IMR-90 (cell line): ENCODE data around the gene GOLGA6A. TPM values are rescaled to one million over a fixed set of nuclear protein-coding genes. Genes with fewer than 3 reads are reported as not detected.
"Not testable (repeated sequence)": the region's sequence is repeated elsewhere in the genome, so short reads cannot be mapped to it uniquely, and the experiment has no call there.

Experiments used
- ATAC-seq: fragments of 200-7000 bp; cut with Tn5 transposase; 2 replicates; pipeline ENCODE4 v1.9.1; 2020; ENCODE audit warnings: low read depth, mild to moderate bottlenecking, moderate library complexity
- BruUV-seq: library from RNA; stranded (reverse); fragments of 400-500 nt; replicated peaks from 2 replicates; lab custom pipeline; 2021; lab: Mats Ljungman, UMichigan
- CTCF ChIA-PET: fragments of 300-600 bp; formaldehyde crosslinking; extraction: SDS; loops from one replicate; lab custom pipeline; 2021; ENCODE audit warnings: antibody characterized with exemption; lab: Yijun Ruan, JAX
- POLR2A ChIA-PET: fragments of 300-600 bp; sonication (Branson Sonifier 250); formaldehyde crosslinking; loops from one replicate; lab custom pipeline; 2022; ENCODE audit warnings: antibody characterized with exemption; ENCODE audit not compliant: unreplicated experiment; lab: Charles Lee
- DNase-seq: peaks from one replicate; pipeline ENCODE4 v3.0.0; 2013
- H2AFZ ChIP-seq: replicated peaks from 2 replicates; pipeline ENCODE3; 2013; ENCODE audit warnings: low read length, mild to moderate bottlenecking; ENCODE audit not compliant: poor library complexity
- H2AK5ac ChIP-seq: 2 replicates; pipeline ENCODE4 v1.6.1; 2013; ENCODE audit warnings: low read depth, low read length, inconsistent platforms
- H2AK9ac ChIP-seq: replicated peaks from 2 replicates; pipeline ENCODE3; 2013; ENCODE audit warnings: mild to moderate bottlenecking, low read depth, low read length, moderate library complexity; ENCODE audit not compliant: poor library complexity
- H2BK120ac ChIP-seq: 2 replicates; pipeline ENCODE4 v1.6.1; 2013; ENCODE audit warnings: low read depth, low read length, inconsistent platforms
- H2BK15ac ChIP-seq: 3 replicates; pipeline ENCODE4 v1.6.1; 2013; ENCODE audit warnings: low read depth, low read length, inconsistent platforms
- H2BK20ac ChIP-seq: 2 replicates; pipeline ENCODE4 v1.6.1; 2013; ENCODE audit warnings: low read depth, mild to moderate bottlenecking, inconsistent platforms, low read length, moderate library complexity
- H2BK5ac ChIP-seq: 2 replicates; pipeline ENCODE4 v1.6.1; 2013; ENCODE audit warnings: mild to moderate bottlenecking, low read depth, low read length, inconsistent platforms; ENCODE audit not compliant: poor library complexity, severe bottlenecking
- H3K14ac ChIP-seq: replicated peaks from 2 replicates; pipeline ENCODE4 v1.6.1; 2013; ENCODE audit warnings: low read depth, low read length, inconsistent platforms
- H3K18ac ChIP-seq: 2 replicates; pipeline ENCODE4 v1.6.1; 2013; ENCODE audit warnings: low read depth, low read length, control low read depth
- H3K23ac ChIP-seq: 2 replicates; pipeline ENCODE4 v1.6.1; 2013; ENCODE audit warnings: low read depth, low read length, inconsistent platforms
- H3K27ac ChIP-seq: 2 replicates; pipeline ENCODE4 v1.5.1; 2013; ENCODE audit warnings: mild to moderate bottlenecking, control low read depth, low read length; ENCODE audit not compliant: insufficient read depth
- H3K27me3 ChIP-seq: 2 replicates; pipeline ENCODE4 v1.6.1; 2013; ENCODE audit warnings: low read length; ENCODE audit not compliant: control insufficient read depth, insufficient read depth
- H3K36me3 ChIP-seq: 2 replicates; pipeline ENCODE4 v1.6.1; 2013; ENCODE audit warnings: low read length, mixed read lengths; ENCODE audit not compliant: control insufficient read depth, insufficient read depth
- H3K4ac ChIP-seq: 2 replicates; pipeline ENCODE4 v1.6.1; 2013; ENCODE audit warnings: low read depth, low read length, inconsistent platforms
- H3K4me1 ChIP-seq: 2 replicates; pipeline ENCODE4 v1.6.1; 2013; ENCODE audit warnings: low read length, mixed read lengths; ENCODE audit not compliant: control insufficient read depth, insufficient read depth
- H3K4me2 ChIP-seq: 2 replicates; pipeline ENCODE4 v1.6.1; 2013; ENCODE audit warnings: low read depth, mild to moderate bottlenecking, control low read depth, low read length, moderate library complexity
- H3K4me3 ChIP-seq: 2 replicates; pipeline ENCODE4 v1.5.1; 2013; ENCODE audit warnings: low read depth, mild to moderate bottlenecking, control low read depth, low read length, moderate library complexity; ENCODE audit not compliant: insufficient read depth
- H3K56ac ChIP-seq: 2 replicates; pipeline ENCODE4 v1.6.1; 2013; ENCODE audit warnings: low read length, inconsistent platforms; ENCODE audit not compliant: insufficient read depth; ENCODE audit errors: extremely low read depth
- H3K79me1 ChIP-seq, 2 experiments: 2 replicates each; pipeline ENCODE4 v1.6.1; 2013; ENCODE audit warnings: low read length in 2 of 2, inconsistent platforms in 1 of 2, low read depth in 1 of 2
- H3K9ac ChIP-seq: 2 replicates; pipeline ENCODE4 v1.6.1; 2013; ENCODE audit warnings: low read depth, low read length, control low read depth
- H3K9me1 ChIP-seq: 2 replicates; pipeline ENCODE4 v1.6.1; 2013; ENCODE audit warnings: low read length, inconsistent platforms; ENCODE audit not compliant: insufficient read depth
- H3K9me3 ChIP-seq: 2 replicates; pipeline ENCODE4 v1.6.1; 2013; ENCODE audit warnings: low read length; ENCODE audit not compliant: control insufficient read depth, insufficient read depth
- H4K20me1 ChIP-seq: 2 replicates; pipeline ENCODE4 v1.6.1; 2013; ENCODE audit warnings: low read length, inconsistent platforms; ENCODE audit not compliant: insufficient read depth
- H4K5ac ChIP-seq: 2 replicates; pipeline ENCODE4 v1.6.1; 2013; ENCODE audit warnings: mild to moderate bottlenecking, low read depth, low read length, control low read depth
- H4K8ac ChIP-seq, 2 experiments: 2 replicates each; pipeline ENCODE4 v1.6.1; 2013; ENCODE audit warnings: low read depth in 2 of 2, low read length in 2 of 2, control low read depth in 1 of 2, inconsistent platforms in 1 of 2
- H4K91ac ChIP-seq: 2 replicates; pipeline ENCODE4 v1.6.1; 2013; ENCODE audit warnings: low read depth, low read length, inconsistent platforms; ENCODE audit not compliant: insufficient read depth
- WGBS, 2 experiments: methylation state at CpG; one replicate each; pipeline versions ENCODE4 v1.1.5 to v1.1.7; 2013; ENCODE audit warnings: missing lambda C conversion rate in 2 of 2; ENCODE audit not compliant: insufficient read length in 1 of 2; ENCODE audit errors: extremely low coverage in 2 of 2; 5-methylcytosine and 5-hydroxymethylcytosine counted together
- dilution Hi-C: fragments of 300-500 bp; cut with HindIII; formaldehyde crosslinking; loops from one replicate; pipeline ENCODE4 v1.14.3; 2018; ENCODE audit warnings: low sequenced_read_pairs; ENCODE audit not compliant: unreplicated experiment
- in situ Hi-C: fragments of 300-500 bp; cut with MboI; formaldehyde crosslinking; loops from 3 replicates; pipeline ENCODE4 v1.14.3; 2019; ENCODE audit warnings: low sequenced_read_pairs, inconsistent platforms, mixed read lengths
- intact Hi-C: fragments of 100-400 bp; cut with micrococcal nuclease; formaldehyde crosslinking; loops from 2 replicates; pipeline ENCODE4 v1.10.0; 2022
- polyA plus RNA-seq, 3 experiments: library from polyadenylated mRNA; depleted of rRNA; stranded (reverse); fragments of >200 nt; gene quantifications; 2 replicates each; pipeline ENCODE4 v1.2.3, GENCODE V29; 2012; ENCODE audit warnings: low replicate concordance in 1 of 3
- total RNA-seq: library from RNA; depleted of rRNA; stranded (reverse); fragments of >200 nt; gene quantifications from 2 replicates; pipeline ENCODE4 v1.2.3, GENCODE V29; 2012

GOLGA6A gene
- total and polyA plus RNA-seq, 2 of the 4 experiments (the other 2 are of a cell fraction), result not detected

- H4K5ac ChIP-seq, DNase-seq, H4K91ac ChIP-seq, H2BK20ac ChIP-seq, H3K79me1 ChIP-seq, H4K8ac ChIP-seq, H3K14ac ChIP-seq, POLR2A ChIA-PET, H3K4me2 ChIP-seq, intact Hi-C loops, H3K23ac ChIP-seq, H3K9me1 ChIP-seq, H3K18ac ChIP-seq, H3K4ac ChIP-seq, H2BK120ac ChIP-seq, H3K4me1 ChIP-seq, H2AFZ ChIP-seq, H3K36me3 ChIP-seq, BruUV-seq, H2AK9ac ChIP-seq, dilution Hi-C loops, H3K56ac ChIP-seq, H2BK15ac ChIP-seq, H3K27ac ChIP-seq, H2AK5ac ChIP-seq, ATAC-seq, CTCF ChIA-PET, H2BK5ac ChIP-seq, H4K20me1 ChIP-seq, H3K9ac ChIP-seq, H3K4me3 ChIP-seq, H3K9me3 ChIP-seq: not testable (repeated sequence)
- in situ Hi-C loops, result loop anchor here (25.0 kb wide), 1 partner anchor 1471 kb away; no protein-coding TSS in a partner anchor
- WGBS, 2 experiments, result no CpG with 5 or more reads among the region's 6 CpGs
- peaks cover 10% of the 10 kb centered on the region for H3K27me3 ChIP-seq
These were observed 26.3 kb upstream of the GOLGA6A start for GRCh38 chr15:74108611-74109010.
